Endothelial cell of umbilical vein (primary cell): ENCODE measurements around the gene WBP1L. TPM values are rescaled to one million over a fixed set of nuclear protein-coding genes. Genes with fewer than 3 reads are reported as not detected.

Experiments
- BruUV-seq: library from RNA; stranded (reverse); fragments of 400-500 nt; replicated peaks from 2 replicates; lab custom pipeline; 2021; lab: Mats Ljungman, UMichigan
- CTCF ChIA-PET: fragments of 300-600, 350-600 bp; sonication (Branson Sonifier 250); formaldehyde crosslinking; loops from one replicate; lab custom pipeline; 2021; ENCODE audit warnings: antibody characterized with exemption, inconsistent platforms; lab: Charles Lee
- POLR2A ChIA-PET: fragments of 300-600, 350-600 bp; sonication (Branson Sonifier 250); formaldehyde crosslinking; loops from one replicate; lab custom pipeline; 2021; ENCODE audit warnings: antibody characterized with exemption, inconsistent platforms; lab: Charles Lee
- DNase-seq: peaks from one replicate; pipeline ENCODE4 v3.0.0-alpha.2; 2011; ENCODE audit warnings: low read depth, low spot score
- FAIRE-seq: peaks from 2 replicates; lab custom pipeline; 2011; peaks lifted over from hg19 to GRCh38; lab: Jason Lieb, UNC
- H2AFZ ChIP-seq: 2 replicates; pipeline ENCODE4 v1.6.0; 2012; ENCODE audit warnings: low read depth, low read length, control low read depth, inconsistent platforms
- H3K27ac ChIP-seq: 2 replicates; pipeline ENCODE4 v1.5.1; 2011; ENCODE audit warnings: low read depth, mild to moderate bottlenecking, control low read depth, low read length, moderate library complexity; ENCODE audit not compliant: insufficient read depth
- H3K27me3 ChIP-seq, 2 experiments: 2 replicates each; pipeline versions ENCODE4 v1.6.0 to v1.6.1; 2011; ENCODE audit warnings: low read length in 2 of 2, mixed read lengths in 1 of 2; ENCODE audit not compliant: control insufficient read depth in 2 of 2, insufficient read depth in 2 of 2
- H3K36me3 ChIP-seq, 2 experiments: 2 replicates in 1 of 2; 3 replicates in 1 of 2; pipeline ENCODE4 v1.5.1; 2011; ENCODE audit warnings: low read length in 2 of 2, mild to moderate bottlenecking in 1 of 2, moderate library complexity in 1 of 2; ENCODE audit not compliant: control insufficient read depth in 2 of 2, insufficient read depth in 2 of 2; ENCODE audit errors: extremely low read depth in 1 of 2
- H3K4me1 ChIP-seq: 3 replicates; pipeline ENCODE4 v1.5.1; 2011; ENCODE audit warnings: mild to moderate bottlenecking, low read length; ENCODE audit not compliant: control insufficient read depth, insufficient read depth; ENCODE audit errors: extremely low read depth
- H3K4me2 ChIP-seq: 2 replicates; pipeline ENCODE4 v1.6.1; 2011; ENCODE audit warnings: low read length, control low read depth, mixed read lengths; ENCODE audit not compliant: insufficient read depth
- H3K4me3 ChIP-seq, 3 experiments: fragments of 200-600 bp in 1 of 3; sonication (generic), shearing (Covaris generic) in 1 of 3; replicated peaks in 1 of 3; 2 replicates each; pipeline ENCODE4 v1.5.1; 2011 to 2016; ENCODE audit warnings: control low read depth in 3 of 3, low read length in 3 of 3, mild to moderate bottlenecking in 2 of 3, inconsistent platforms in 1 of 3, low read depth in 1 of 3, moderate library complexity in 1 of 3; ENCODE audit not compliant: insufficient read depth in 1 of 3
- H3K79me2 ChIP-seq: 2 replicates; pipeline ENCODE4 v1.6.0; 2012; ENCODE audit warnings: low read length, inconsistent platforms; ENCODE audit not compliant: control insufficient read depth, insufficient read depth
- H3K9ac ChIP-seq: replicated peaks from 2 replicates; pipeline ENCODE3; 2011; ENCODE audit warnings: low read length, control low read depth; ENCODE audit not compliant: insufficient read depth; ENCODE audit errors: extremely low read depth
- H3K9me1 ChIP-seq: replicated peaks from 3 replicates; pipeline ENCODE4 v1.6.0; 2011; ENCODE audit warnings: mild to moderate bottlenecking, low read length; ENCODE audit not compliant: control insufficient read depth, insufficient read depth; ENCODE audit errors: extremely low read depth
- H3K9me3 ChIP-seq: replicated peaks from 2 replicates; pipeline ENCODE4 v1.5.1; 2012; ENCODE audit warnings: low read length, inconsistent platforms; ENCODE audit not compliant: control insufficient read depth, insufficient read depth
- H4K20me1 ChIP-seq: replicated peaks from 2 replicates; pipeline ENCODE3; 2011; ENCODE audit warnings: mild to moderate bottlenecking, low read length; ENCODE audit not compliant: control insufficient read depth, insufficient read depth; ENCODE audit errors: extremely low read depth
- CTCF ChIP-seq, 2 donors: IDR thresholded peaks; 1 replicate in 1 of 2; 2 replicates in 1 of 2; pipeline ENCODE4 v1.5.1; 2011; ENCODE audit warnings: low read length in 2 of 2, mild to moderate bottlenecking in 2 of 2, moderate library complexity in 2 of 2, control low read depth in 1 of 2, inconsistent platforms in 1 of 2, low read depth in 1 of 2; ENCODE audit not compliant: insufficient read depth in 1 of 2; ENCODE audit errors: extremely low read depth in 1 of 2
- EZH2 ChIP-seq: IDR thresholded peaks from 2 replicates; pipeline ENCODE4 v1.6.1; 2012; ENCODE audit warnings: borderline replicate concordance, low read depth, mild to moderate bottlenecking, moderate library complexity, low read length, inconsistent platforms; ENCODE audit not compliant: severe bottlenecking
- FOS ChIP-seq: IDR thresholded peaks from 2 replicates; pipeline ENCODE4 v1.6.1; 2011; ENCODE audit warnings: mild to moderate bottlenecking, low read length, moderate library complexity, borderline replicate concordance; ENCODE audit not compliant: insufficient read depth
- GATA2 ChIP-seq: IDR thresholded peaks from 2 replicates; pipeline ENCODE4 v1.7.0; 2011; ENCODE audit warnings: low read depth, mild to moderate bottlenecking, moderate library complexity, mixed read lengths, low read length; ENCODE audit not compliant: insufficient read length, insufficient read depth
- JUN ChIP-seq: IDR thresholded peaks from 2 replicates; pipeline ENCODE4 v1.6.1; 2011; ENCODE audit warnings: borderline replicate concordance, low read depth; ENCODE audit not compliant: insufficient read length, insufficient read depth
- MAX ChIP-seq: IDR thresholded peaks from 2 replicates; pipeline ENCODE4 v1.6.1; 2011; ENCODE audit not compliant: insufficient read depth, insufficient read length
- MYC ChIP-seq: IDR thresholded peaks from one replicate; pipeline ENCODE4 v1.6.1; 2011; ENCODE audit warnings: mild to moderate bottlenecking, low read depth, low read length
- POLR2A ChIP-seq: IDR thresholded peaks from 2 replicates; pipeline ENCODE4 v1.6.1; 2012; ENCODE audit warnings: low read depth, mild to moderate bottlenecking, control low read depth, low read length
- POLR2AphosphoS5 ChIP-seq: IDR thresholded peaks from 2 replicates; pipeline ENCODE4 v1.6.1; 2012; ENCODE audit warnings: low read depth, mild to moderate bottlenecking, control low read depth, low read length, moderate library complexity; ENCODE audit not compliant: insufficient read depth
- dilution Hi-C: fragments of 300-500 bp; cut with MboI; formaldehyde crosslinking; loops from one replicate; pipeline ENCODE4 v1.15.0; 2019; ENCODE audit warnings: low sequenced_read_pairs; ENCODE audit not compliant: extremely low pct_ligation_motif_present
- intact Hi-C: fragments of 100-400 bp; cut with micrococcal nuclease; formaldehyde crosslinking; loops from one replicate; pipeline ENCODE4 v1.10.0; 2022
- polyA plus RNA-seq, 4 experiments: library from polyadenylated mRNA; depleted of rRNA in 3 of 4; stranded (reverse) in 3 of 4; unstranded in 1 of 4; fragments of >200 nt; gene quantifications; 2 replicates each; pipeline versions ENCODE4 v1.2.1 to v1.2.3, GENCODE V29; 2011 to 2012; ENCODE audit warnings: missing spikeins in 1 of 4
- total RNA-seq: library from RNA; stranded (reverse); gene quantifications from 2 replicates; pipeline ENCODE4 v1.2.3, GENCODE V29; 2021

The WBP1L gene
- total and polyA plus RNA-seq, 2 donors (not counting 3 experiments of a cell fraction or from before 2014, with no cell fraction given): 46.0 to 70.3 TPM

GRCh38 chr10:102826148-102826796, 82.5 kb downstream of the WBP1L start:
- Histone ChIP-seq H4K20me1 (no peaks in the 10 kb centered on the region), H3K36me3 (no peaks in the 10 kb centered on the region), H3K4me2 (no peak overlapping the region), H3K4me3 (no peak overlapping the region), H3K79me2 (no peaks in the 10 kb centered on the region), H3K9me3 (no peaks in the 10 kb centered on the region), H3K4me1 (no peaks in the 10 kb centered on the region), H3K27me3 (no peaks in the 10 kb centered on the region), H2AFZ (no peak overlapping the region), H3K27ac (no peak overlapping the region), H3K9me1 (no peaks in the 10 kb centered on the region), H3K9ac (no peak overlapping the region)
- no TSS peak for BruUV-seq
- ChIA-PET CTCF (interaction anchor here (1.2 kb wide), 1 partner anchor 73 kb away, joined by 4 read pairs; no protein-coding TSS in a partner anchor), POLR2A (no interaction called here)
- TF ChIP-seq MAX (no peak), POLR2AphosphoS5 (no peak), FOS (no peak), JUN (no peak), EZH2 (no peak), POLR2A (no peak), MYC (no peak), CTCF (IDR thresholded peaks at IDR 0.05; ENCODE audit: extremely low read depth in 1 of 2, insufficient read depth in 1 of 2, low read depth in 1 of 2, low read length in 2 of 2) (no peak), GATA2 (no peak)
- DNase-seq (no peak), FAIRE-seq (no peak)
- intact Hi-C loops (no loop called here), dilution Hi-C loops (no loop called here)
